Subcutaneous abdominal adipose tissue (tissue), 5 donors: ENCODE results near the gene GABARAP.
A peak's percentile ranks its signal among the peaks of the same experiment; 100 is the strongest.
"Not testable (repeated sequence)": the region's sequence is repeated elsewhere in the genome, so short reads cannot be mapped to it uniquely, and the experiment has no call there.

Experiments
- H3K27ac ChIP-seq: one replicate; pipeline ENCODE4 v1.7.0; 2013; ENCODE audit warnings: low read depth, mild to moderate bottlenecking, inconsistent platforms, low read length, moderate library complexity
- H3K27me3 ChIP-seq, 5 donors: one replicate each; pipeline ENCODE4 v1.7.0; 2013; ENCODE audit warnings: low read length in 5 of 5, inconsistent platforms in 1 of 5; ENCODE audit not compliant: control insufficient read depth in 5 of 5, insufficient read depth in 4 of 5
- H3K36me3 ChIP-seq, 5 donors: one replicate each; pipeline ENCODE4 v1.7.0; 2013; ENCODE audit warnings: low read length in 5 of 5; ENCODE audit not compliant: control insufficient read depth in 5 of 5, insufficient read depth in 5 of 5
- H3K4me1 ChIP-seq, 5 donors: one replicate each; pipeline ENCODE4 v1.7.0; 2013; ENCODE audit warnings: low read length in 5 of 5, mild to moderate bottlenecking in 3 of 5, moderate library complexity in 1 of 5; ENCODE audit not compliant: control insufficient read depth in 5 of 5, insufficient read depth in 5 of 5
- H3K4me3 ChIP-seq, 5 donors: one replicate each; pipeline ENCODE4 v1.7.0; 2013; ENCODE audit warnings: low read length in 5 of 5, low read depth in 1 of 5
- H3K9ac ChIP-seq, 5 donors: one replicate each; pipeline ENCODE4 v1.7.0; 2013; ENCODE audit warnings: low read length in 5 of 5, mild to moderate bottlenecking in 4 of 5, moderate library complexity in 3 of 5
- H3K9me3 ChIP-seq, 5 donors: one replicate each; pipeline ENCODE4 v1.7.0; 2013; ENCODE audit warnings: low read length in 5 of 5; ENCODE audit not compliant: control insufficient read depth in 5 of 5
- donor health status: healthy.
- donor health status: healthy.
- donor health status: healthy.
- donor health status: healthy.
- donor health status: healthy.

GABARAP gene

DNA sequence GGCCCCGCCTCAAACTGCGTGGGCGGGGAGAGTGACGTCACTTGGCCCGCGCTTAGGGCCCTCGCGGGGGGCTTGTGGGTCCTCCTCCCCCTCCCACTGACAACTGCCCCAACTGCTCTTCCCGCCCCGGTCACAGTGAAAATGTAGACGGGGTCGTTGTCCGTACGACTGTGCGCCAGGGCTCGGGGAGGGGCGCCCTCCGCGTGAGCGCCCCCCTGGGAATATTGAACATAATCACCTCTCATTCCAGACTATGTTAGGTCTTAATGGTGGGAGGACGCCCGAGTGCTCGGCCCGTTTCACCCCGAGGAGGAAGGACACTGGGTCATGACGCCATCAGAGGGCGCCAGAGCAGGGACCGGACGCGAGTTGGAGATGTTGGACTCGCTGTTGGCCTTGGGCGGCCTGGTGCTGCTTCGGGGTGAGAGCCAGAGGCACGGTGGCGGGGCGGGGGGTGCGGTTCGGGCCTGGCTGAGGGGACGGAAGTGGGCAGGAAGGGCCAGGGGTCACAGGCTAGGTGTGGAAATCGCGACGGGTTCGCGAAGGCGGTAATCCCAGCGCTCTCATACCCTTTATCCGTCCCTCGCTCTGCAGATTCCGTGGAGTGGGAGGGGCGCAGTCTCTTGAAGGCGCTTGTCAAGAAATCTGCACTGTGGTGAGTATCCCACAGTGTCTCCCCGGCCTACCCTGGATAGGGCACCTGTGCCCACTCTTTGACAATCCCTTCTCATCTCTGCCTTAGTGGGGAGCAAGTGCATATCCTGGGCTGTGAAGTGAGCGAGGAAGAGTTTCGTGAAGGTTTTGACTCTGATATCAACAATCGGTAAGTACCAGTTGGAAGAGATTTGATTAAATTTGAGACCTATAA is 10.2 kb upstream of the GABARAP start, which contains the start of gene ELP5:
ELP5 (plus strand) TSS at position 40 of the 868 bp plus-strand sequence; CDS start at position 376, 336 bp downstream.
- H3K36me3 ChIP-seq = peaks cover 8 to 33% (median 26%) of the 10 kb centered on the region in 5 donors

DNA sequence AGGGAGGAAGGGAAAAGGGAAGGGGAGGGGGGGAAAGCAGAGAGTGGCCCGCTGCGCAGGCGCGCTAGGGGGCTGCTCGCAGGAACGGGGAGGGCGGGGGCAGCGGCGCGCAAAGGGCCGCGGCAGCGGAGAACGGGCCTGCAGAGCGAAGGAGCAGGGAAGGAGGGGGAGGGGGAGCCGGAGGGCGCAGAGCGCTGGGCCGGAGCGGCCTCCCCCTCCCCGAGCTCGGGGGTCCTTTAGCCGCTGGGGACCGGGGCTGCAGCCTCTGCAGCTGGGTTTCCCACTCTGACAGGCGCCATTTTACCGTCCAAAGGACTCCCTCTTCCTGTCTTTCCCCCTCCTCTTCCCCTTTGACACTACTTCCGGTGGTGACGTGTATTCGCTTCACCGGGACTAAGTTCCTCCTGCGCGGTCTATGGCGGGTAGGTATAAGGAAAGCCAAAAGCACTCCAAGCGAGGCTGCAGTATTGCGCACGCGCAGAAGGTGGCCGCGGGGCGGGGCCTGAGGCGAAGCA is 9.5 kb upstream of the GABARAP start, which contains the start of gene CTDNEP1:
CTDNEP1 (minus strand) TSS at position 74 of the 515 bp plus-strand sequence. CDS start 438 bp downstream, outside the sequence.
- Histone ChIP-seq H3K9me3 (no peaks in the 10 kb centered on the region), H3K4me1 (peaks cover 13 to 39% (median 37%) of the 10 kb centered on the region in 5 donors), H3K36me3 (peaks cover 8 to 31% (median 22%) of the 10 kb centered on the region in 5 donors), H3K4me3 (peak within 1 kb of the TSS; percentile 83 to 95 (median 88)), H3K27ac (peak within 1 kb of the TSS; percentile 100), H3K27me3 (no peaks in the 10 kb centered on the region), H3K9ac (peak within 1 kb of the TSS; percentile 88 to 99 (median 92))

More for the DNA sequence above, 10.2 kb upstream of the GABARAP start, which contains the start of gene ELP5:
- peaks cover 13 to 39% (median 37%) of the 10 kb centered on the region in 5 donors for H3K4me1 ChIP-seq
- H3K9ac ChIP-seq = peak within 1 kb of the TSS; percentile 87 to 99 (median 92)
- no peaks in the 10 kb centered on the region for H3K27me3 ChIP-seq
- peak within 1 kb of the TSS; percentile 83 to 95 (median 88) for H3K4me3 ChIP-seq
- H3K27ac ChIP-seq = peak within 1 kb of the TSS; percentile 100
- H3K9me3 ChIP-seq = no peaks in the 10 kb centered on the region

DNA sequence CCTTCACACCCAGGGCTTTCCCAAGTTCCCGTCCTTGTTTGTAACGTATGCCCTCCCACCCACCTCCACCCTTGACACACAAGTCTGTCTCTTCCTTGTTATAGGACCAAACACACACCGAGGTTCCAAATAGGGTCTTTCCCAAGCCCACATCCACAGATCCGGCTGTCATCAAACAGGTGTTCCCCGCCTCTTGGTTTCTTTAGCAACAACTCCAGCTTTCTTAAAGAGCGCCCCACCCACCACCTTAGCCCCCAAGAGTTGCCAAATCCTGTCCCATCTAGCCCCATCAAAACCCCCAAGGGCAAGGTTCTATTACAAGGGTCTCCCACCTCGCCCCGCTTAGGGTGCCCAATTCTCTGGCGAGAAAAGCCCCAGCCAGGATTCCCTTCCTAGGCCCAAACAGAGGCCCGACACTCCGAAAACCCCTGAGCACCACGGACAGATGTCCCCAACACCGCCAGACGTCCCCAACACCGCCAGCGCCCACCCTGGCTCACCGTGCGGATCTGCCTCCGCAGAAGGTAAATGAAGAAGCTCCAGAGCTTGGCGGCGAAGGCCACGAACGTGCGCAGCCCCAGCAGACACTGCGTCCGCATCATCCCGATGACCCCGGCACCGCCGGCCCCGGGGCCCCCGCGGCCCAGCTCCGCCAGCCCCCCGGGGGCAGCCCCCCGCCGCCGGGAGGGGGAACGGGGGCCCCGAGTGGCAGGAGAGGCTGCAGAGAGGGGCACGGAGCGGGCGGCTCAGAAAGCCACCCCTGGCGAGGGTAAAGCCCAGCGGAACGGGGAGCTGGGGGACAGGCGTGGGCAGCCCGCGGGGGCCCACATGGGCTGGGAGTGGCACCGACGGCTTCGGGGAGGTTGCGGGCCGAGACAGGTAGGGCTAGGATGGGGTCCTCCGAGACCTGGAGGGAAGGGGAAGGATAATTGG is 8.7 kb upstream of the GABARAP start:
- H3K4me3 ChIP-seq = peak overlapping the region; percentile 78 to 95 (median 86)
- H3K27ac ChIP-seq = peak overlapping the region; percentile 100
- peak overlapping the region; percentile 87 to 94 (median 90) for H3K9ac ChIP-seq
- peaks cover 11 to 32% (median 22%) of the 10 kb centered on the region in 5 donors for H3K36me3 ChIP-seq
- H3K9me3 ChIP-seq = no peaks in the 10 kb centered on the region
- peaks cover 13 to 39% (median 37%) of the 10 kb centered on the region in 5 donors for H3K4me1 ChIP-seq
- no peaks in the 10 kb centered on the region for H3K27me3 ChIP-seq

DNA sequence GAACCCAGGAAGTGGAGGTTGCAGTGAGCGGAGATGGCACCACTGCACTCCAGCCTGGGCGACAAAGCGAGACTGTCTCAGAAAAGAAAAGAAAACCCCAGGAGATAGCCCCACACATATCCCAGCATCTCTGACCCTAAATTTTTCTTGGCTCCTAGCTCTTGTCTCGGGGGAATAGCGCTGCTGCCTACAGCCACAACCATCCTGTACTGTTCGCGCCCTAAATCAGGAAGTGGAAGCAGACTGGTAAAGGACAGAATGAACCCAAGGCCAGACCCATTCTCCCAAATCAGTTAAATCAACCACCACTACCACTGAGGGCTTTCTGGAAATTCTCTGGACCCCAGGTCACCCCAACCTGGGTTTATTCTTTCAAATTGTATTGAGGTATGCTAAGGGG is 7.6 kb upstream of the GABARAP start:
- Histone ChIP-seq H3K27me3 (no peaks in the 10 kb centered on the region), H3K9ac (peak overlapping the region; percentile 87 to 94 (median 90)), H3K9me3 (no peaks in the 10 kb centered on the region), H3K4me1 (peaks cover 13 to 39% (median 37%) of the 10 kb centered on the region in 5 donors), H3K4me3 (peak overlapping the region; percentile 78 to 95 (median 86)), H3K27ac (peak overlapping the region; percentile 100), H3K36me3 (peaks cover 9 to 27% (median 22%) of the 10 kb centered on the region in 5 donors)

DNA sequence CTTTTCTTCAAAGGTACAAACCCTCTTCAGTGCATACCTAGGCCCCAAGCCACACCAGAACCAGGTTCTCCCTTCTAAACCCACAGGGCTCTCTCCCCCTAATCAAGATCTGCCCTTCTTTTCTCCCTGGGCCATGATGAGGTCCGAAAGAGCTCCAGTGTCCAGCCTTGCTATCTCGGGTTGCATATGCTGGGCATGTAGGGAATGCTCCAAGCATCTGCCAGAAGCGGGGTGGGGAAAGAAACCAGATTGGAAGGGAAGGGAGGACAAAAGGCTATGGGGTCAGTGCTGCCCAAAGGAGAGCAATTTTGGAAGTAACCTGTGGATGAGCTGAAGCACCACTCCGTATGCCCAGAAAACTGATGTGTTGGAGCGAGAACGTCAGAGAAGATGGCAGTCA is 7.0 kb upstream of the GABARAP start:
- Histone ChIP-seq H3K36me3 (peaks cover 6 to 27% (median 21%) of the 10 kb centered on the region in 5 donors), H3K9me3 (no peaks in the 10 kb centered on the region), H3K4me3 (no peak overlapping the region), H3K27ac (peak overlapping the region; percentile 100), H3K4me1 (peaks cover 13 to 39% (median 37%) of the 10 kb centered on the region in 5 donors), H3K27me3 (no peaks in the 10 kb centered on the region), H3K9ac (peak overlapping the region in 3 of 5 donors; percentile 19 to 37 (median 26))

DNA sequence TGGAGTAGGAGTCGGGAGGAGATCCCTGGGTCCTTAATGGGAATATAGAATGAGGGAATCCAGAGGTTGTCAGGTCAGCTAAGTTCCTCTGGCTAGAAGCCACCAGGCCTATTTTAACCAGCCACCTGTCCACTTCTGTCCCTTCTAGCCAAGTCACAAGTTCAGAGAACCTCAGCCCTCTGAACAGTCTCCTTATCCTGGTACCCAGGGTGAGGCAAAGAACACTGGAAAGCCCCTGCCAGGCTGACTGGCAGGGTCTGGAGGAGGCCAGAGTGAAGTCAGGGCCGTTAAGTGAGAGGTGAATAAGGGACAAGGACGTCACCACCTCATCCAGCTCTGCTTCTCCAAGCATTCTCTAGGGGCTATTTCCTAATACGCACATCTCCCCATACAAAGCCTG is 6.5 kb upstream of the GABARAP start:
- peaks cover 13 to 39% (median 37%) of the 10 kb centered on the region in 5 donors for H3K4me1 ChIP-seq
- no peaks in the 10 kb centered on the region for H3K27me3 ChIP-seq
- peak overlapping the region; percentile 100 for H3K27ac ChIP-seq
- peaks cover 3 to 28% (median 24%) of the 10 kb centered on the region in 5 donors for H3K36me3 ChIP-seq
- H3K9ac ChIP-seq = peak overlapping the region in 2 of 5 donors; percentile 26 to 41
- H3K4me3 ChIP-seq = no peak overlapping the region
- no peaks in the 10 kb centered on the region for H3K9me3 ChIP-seq

DNA sequence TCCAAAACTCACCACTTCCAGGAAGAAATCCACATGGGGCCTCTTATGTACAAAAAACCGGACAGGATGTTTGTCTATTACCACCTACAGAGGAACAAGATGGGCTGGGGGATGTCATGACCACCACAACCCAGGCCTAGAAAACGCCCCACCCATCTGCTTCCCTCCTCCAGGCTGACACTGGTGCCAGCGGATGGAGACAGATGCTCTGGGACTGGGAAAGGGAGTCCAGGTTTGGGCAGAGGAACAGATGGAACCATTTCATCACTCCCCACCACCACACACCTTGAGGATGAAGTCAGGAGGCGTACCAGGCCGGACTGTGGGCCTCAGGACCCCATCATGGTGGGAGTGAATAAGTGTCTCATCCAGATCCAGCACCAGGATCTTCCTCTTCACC is 4.5 kb upstream of the GABARAP start:
- Histone ChIP-seq H3K4me3 (no peak overlapping the region), H3K9me3 (no peaks in the 10 kb centered on the region), H3K9ac (no peak overlapping the region), H3K27ac (no peak overlapping the region), H3K27me3 (no peaks in the 10 kb centered on the region), H3K4me1 (peaks cover 11 to 39% (median 36%) of the 10 kb centered on the region in 5 donors), H3K36me3 (peaks cover 3 to 30% (median 24%) of the 10 kb centered on the region in 5 donors)

DNA sequence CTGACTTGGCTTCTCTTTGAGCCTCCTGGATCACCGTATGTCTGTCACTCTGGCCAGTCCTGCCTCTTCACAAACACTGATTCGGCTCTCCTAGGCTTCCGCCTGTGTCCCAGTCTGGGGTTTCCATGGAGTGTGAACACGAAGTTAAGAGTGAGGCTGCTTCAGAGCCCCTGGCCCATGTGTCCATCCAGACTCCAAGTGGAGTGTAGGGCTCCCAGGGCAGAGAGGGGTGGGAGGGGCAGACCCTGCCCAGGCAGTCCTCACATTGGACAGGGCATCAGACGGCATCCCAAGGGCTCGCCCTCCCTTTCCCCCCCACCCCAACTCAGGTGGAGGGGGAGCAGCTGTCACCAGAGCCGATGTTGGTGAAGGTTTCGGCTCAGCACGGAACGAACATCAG is 1.6 kb upstream of the GABARAP start:
- H3K27ac ChIP-seq = peak overlapping the region; percentile 99
- not testable (repeated sequence) for H3K9me3 ChIP-seq, H3K4me3 ChIP-seq, H3K27me3 ChIP-seq
- peaks cover 3 to 42% (median 34%) of the 10 kb centered on the region in 5 donors for H3K36me3 ChIP-seq
- peak overlapping the region in 3 of 5 donors; percentile 51 to 95 (median 81) for H3K9ac ChIP-seq
- peaks cover 11 to 38% (median 35%) of the 10 kb centered on the region in 5 donors for H3K4me1 ChIP-seq

DNA sequence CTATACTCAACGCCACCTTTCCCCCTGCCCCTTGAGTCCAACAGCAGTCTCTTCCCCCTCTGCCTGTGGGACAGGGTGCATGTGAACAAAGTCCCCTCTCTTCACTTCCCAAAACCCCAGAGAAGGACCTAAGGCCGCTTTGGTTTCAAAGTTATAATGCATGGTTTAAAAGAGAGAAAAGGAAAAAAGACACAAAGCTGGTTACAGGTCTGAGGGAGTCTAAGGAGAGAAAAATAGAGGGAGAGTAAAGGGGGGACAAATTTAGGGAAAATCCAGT is 1.1 kb upstream of the GABARAP start:
- Histone ChIP-seq H3K9ac (peak overlapping the region; percentile 81 to 96 (median 94)), H3K27ac (peak overlapping the region; percentile 99), H3K27me3 (no peaks in the 10 kb centered on the region), H3K9me3 (no peaks in the 10 kb centered on the region), H3K4me1 (peaks cover 11 to 38% (median 31%) of the 10 kb centered on the region in 5 donors), H3K4me3 (peak overlapping the region; percentile 61 to 98 (median 96)), H3K36me3 (peaks cover 3 to 42% (median 34%) of the 10 kb centered on the region in 5 donors)
